Glutamatergic neuron (in vitro differentiated cells): ENCODE data around the gene LEFTY2. TPM values are rescaled to one million over a fixed set of nuclear protein-coding genes. Genes with fewer than 3 reads are reported as not detected.
"Not testable (repeated sequence)": the region's sequence is repeated elsewhere in the genome, so short reads cannot be mapped to it uniquely, and the experiment has no call there.

Source experiments
- DNase-seq: peaks from one replicate; pipeline ENCODE4 v3.0.0; 2022
- H3K27ac Mint-ChIP-seq: one replicate; pipeline ENCODE4 v1.8.0; 2020; ENCODE audit warnings: mild to moderate bottlenecking, mixed read lengths, inconsistent platforms; ENCODE audit not compliant: unreplicated experiment
- H3K27me3 Mint-ChIP-seq: one replicate; pipeline ENCODE4 v1.8.0; 2020; ENCODE audit warnings: mild to moderate bottlenecking, moderate library complexity, mixed read lengths, inconsistent platforms; ENCODE audit not compliant: unreplicated experiment
- H3K36me3 Mint-ChIP-seq: one replicate; pipeline ENCODE4 v1.8.0; 2020; ENCODE audit warnings: mild to moderate bottlenecking, mixed read lengths, inconsistent platforms; ENCODE audit not compliant: unreplicated experiment
- H3K4me1 Mint-ChIP-seq: one replicate; pipeline ENCODE4 v1.8.0; 2020; ENCODE audit warnings: mild to moderate bottlenecking, low read depth, mixed read lengths, inconsistent platforms; ENCODE audit not compliant: unreplicated experiment
- H3K4me3 Mint-ChIP-seq: one replicate; pipeline ENCODE4 v1.8.0; 2020; ENCODE audit warnings: mild to moderate bottlenecking, mixed read lengths, inconsistent platforms; ENCODE audit not compliant: unreplicated experiment
- H3K9me3 Mint-ChIP-seq: one replicate; pipeline ENCODE4 v1.8.0; 2020; ENCODE audit warnings: mild to moderate bottlenecking, moderate library complexity, mixed read lengths, inconsistent platforms; ENCODE audit not compliant: unreplicated experiment
- total RNA-seq: library from RNA; stranded (reverse); fragmentation: NEBNext Ultra II Directional; extraction: Animal tissue kit (Norgen Biotek cat#: 25700); gene quantifications from one replicate; pipeline ENCODE4 v1.2.1, GENCODE V29; 2021; ENCODE audit not compliant: unreplicated experiment
- TF ChIP-seq, protein P1 (sequence below): fragments of 200-600 bp; sonication (generic); IDR thresholded peaks from one replicate; pipeline ENCODE4 v1.5.0; 2021; ENCODE audit not compliant: partially characterized antibody, unreplicated experiment

The LEFTY2 gene
- total RNA-seq, 1 donor from 2014 or later = 5.0 TPM

DNA sequence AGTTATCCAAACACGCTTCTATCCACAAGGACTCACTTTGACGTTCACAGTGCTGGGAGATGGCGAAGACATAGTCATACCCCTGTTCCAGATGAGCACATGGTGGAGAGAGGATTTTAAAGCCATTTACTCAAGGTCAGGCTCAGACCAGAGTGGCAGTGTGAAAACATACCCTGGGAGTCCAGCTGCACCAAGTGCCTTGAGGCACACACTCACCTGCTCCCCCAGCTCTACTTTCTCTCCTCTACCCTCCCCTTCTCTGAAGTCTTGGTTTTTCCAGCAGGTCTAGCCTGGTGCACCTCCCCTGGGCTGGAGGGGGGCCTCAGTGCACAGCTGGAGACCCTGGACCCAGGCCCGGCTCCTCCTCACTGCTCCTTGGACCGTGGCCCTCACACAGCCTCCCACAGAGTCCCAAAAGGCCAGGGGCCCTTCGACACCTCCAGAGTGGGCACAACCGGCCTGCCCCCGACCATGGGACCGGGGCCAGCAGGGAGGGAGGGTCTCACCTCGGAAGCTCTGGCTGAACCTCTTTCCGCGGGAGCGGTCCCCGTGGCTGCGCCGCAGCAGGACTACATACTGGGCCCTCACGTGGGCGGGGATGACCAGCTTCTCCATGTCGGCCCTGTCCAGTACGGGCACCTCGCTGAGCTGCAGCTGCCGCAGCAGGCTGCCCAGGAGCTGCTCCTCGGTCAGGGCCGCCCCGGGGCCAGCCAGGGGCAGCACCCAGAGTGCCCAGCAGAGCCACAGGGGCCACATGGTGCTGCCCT, 452 bp downstream of the LEFTY2 start:
- TF ChIP-seq, protein P1, sequence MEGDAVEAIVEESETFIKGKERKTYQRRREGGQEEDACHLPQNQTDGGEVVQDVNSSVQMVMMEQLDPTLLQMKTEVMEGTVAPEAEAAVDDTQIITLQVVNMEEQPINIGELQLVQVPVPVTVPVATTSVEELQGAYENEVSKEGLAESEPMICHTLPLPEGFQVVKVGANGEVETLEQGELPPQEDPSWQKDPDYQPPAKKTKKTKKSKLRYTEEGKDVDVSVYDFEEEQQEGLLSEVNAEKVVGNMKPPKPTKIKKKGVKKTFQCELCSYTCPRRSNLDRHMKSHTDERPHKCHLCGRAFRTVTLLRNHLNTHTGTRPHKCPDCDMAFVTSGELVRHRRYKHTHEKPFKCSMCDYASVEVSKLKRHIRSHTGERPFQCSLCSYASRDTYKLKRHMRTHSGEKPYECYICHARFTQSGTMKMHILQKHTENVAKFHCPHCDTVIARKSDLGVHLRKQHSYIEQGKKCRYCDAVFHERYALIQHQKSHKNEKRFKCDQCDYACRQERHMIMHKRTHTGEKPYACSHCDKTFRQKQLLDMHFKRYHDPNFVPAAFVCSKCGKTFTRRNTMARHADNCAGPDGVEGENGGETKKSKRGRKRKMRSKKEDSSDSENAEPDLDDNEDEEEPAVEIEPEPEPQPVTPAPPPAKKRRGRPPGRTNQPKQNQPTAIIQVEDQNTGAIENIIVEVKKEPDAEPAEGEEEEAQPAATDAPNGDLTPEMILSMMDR = no peak
- H3K9me3 Mint-ChIP-seq = no peaks in the 10 kb centered on the region
- DNase-seq = no peak
- no peak overlapping the region for H3K4me3 Mint-ChIP-seq
- peaks cover 2% of the 10 kb centered on the region for H3K27me3 Mint-ChIP-seq
- H3K4me1 Mint-ChIP-seq = peaks cover 9% of the 10 kb centered on the region
- H3K27ac Mint-ChIP-seq = no peak overlapping the region
- H3K36me3 Mint-ChIP-seq = no peaks in the 10 kb centered on the region

DNA sequence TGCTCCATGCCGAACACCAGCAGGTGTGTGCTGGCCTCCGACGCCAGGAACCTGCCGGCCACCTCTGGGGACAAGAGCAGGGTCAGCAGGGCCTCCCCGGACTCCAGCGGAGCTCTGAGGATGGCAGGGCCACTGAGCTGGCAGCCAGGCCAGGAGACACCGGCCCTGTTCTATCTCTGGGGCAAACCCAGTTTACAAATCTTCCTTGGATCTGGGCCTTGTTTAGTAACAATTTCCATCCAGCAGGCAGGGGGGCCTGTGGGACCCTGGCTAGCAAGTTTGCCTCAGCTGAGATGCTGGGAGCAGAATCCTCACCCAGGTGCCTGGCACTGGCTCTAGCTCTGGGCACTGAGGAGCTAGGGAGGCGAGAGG, 1.1 kb downstream of the LEFTY2 start:
- H3K27me3 Mint-ChIP-seq, H3K9me3 Mint-ChIP-seq, H3K27ac Mint-ChIP-seq, H3K36me3 Mint-ChIP-seq, H3K4me1 Mint-ChIP-seq, H3K4me3 Mint-ChIP-seq, DNase-seq: not testable (repeated sequence)

DNA sequence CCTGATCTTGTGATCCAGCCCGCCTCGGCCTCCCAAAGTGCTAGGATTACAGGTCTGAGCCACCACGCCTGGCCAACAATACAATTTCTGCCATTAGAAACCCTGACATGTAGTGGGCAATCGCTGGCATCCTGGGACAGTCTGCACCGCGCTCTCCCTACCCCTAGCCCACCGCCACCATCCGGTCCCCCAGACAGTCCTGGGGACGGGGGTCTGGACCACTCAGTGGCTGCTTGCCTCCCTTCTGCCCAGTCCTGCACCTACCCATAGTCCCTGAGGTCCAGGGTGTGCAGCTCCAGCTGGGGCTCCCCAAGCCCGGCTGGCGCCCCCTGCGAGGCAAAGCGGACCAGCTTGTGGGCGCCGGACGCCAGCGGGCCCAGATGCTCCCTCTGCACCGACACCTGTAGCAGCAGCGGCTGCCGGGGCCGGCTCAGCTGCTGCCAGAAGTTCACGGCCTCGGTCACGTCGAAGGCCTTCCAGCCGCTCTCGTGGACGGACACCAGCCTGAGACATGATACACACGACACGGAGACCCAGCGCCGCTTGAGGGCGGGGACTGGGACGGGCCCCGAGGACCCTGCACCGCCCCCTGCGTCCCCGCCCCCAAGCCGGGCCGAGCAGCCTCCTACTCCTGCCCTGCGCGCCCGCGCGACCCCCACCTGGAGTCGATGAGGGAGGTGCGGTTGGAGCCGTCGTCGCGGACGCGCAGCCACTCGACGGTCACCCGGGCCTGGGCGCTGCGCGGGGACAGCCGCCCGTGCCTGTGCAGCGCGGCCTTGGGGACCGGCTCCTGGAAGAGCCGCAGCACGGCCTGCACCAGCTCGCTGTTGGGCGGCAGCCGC, 1.7 kb downstream of the LEFTY2 start:
- DNase-seq = peak; percentile 39
- not testable (repeated sequence) for H3K9me3 Mint-ChIP-seq, H3K36me3 Mint-ChIP-seq, H3K4me1 Mint-ChIP-seq, H3K27ac Mint-ChIP-seq, H3K27me3 Mint-ChIP-seq, H3K4me3 Mint-ChIP-seq

DNA sequence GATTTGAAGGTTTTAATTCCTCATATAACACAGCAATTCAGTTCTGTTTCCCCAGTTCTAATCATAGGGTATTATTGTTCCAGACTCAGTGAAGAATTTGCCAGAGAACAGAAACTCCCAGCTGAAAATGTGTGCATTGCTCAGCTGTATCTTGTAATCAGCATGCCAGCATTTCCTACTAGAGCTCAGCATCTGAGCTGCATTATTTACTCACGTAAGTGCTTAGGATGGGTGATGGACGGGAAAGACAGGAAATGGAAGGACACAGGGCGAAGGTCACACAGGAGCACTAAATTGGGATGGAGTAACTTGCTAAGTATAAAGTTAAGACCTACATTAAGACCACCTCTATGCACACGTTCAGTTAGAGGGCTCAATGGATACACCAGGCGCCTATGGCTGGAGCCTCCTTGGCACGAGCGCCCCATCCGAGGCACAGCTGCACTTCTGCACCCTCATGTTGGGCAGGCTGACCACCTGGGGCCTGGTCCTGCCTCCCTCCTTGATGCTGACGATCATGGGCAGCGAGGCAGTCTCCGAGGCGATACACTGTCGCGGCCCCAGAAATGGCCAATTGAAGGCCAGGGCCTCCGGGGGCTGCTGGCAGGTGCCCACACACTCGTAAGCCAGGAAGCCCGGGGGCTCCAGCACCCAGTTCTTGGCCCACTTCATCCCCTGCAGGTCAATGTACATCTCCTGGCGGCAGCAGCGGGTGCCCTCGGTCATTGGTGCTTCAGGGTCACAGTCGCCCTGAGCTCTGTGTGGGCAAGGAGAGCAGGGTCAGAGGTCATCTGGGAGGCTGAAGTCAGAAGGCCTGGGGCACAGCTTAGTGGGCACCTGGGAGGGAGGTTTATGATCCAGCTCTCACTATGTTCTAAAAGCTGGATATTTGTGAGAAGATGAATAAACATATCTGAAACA, 3.7 kb downstream of the LEFTY2 start:
- H3K36me3 Mint-ChIP-seq = no peaks in the 10 kb centered on the region
- no peak overlapping the region for H3K27ac Mint-ChIP-seq
- H3K9me3 Mint-ChIP-seq = no peaks in the 10 kb centered on the region
- peaks cover 6% of the 10 kb centered on the region for H3K4me1 Mint-ChIP-seq
- TF ChIP-seq, protein P1 = no peak
- H3K4me3 Mint-ChIP-seq = no peak overlapping the region
- no peak for DNase-seq
- no peaks in the 10 kb centered on the region for H3K27me3 Mint-ChIP-seq

DNA sequence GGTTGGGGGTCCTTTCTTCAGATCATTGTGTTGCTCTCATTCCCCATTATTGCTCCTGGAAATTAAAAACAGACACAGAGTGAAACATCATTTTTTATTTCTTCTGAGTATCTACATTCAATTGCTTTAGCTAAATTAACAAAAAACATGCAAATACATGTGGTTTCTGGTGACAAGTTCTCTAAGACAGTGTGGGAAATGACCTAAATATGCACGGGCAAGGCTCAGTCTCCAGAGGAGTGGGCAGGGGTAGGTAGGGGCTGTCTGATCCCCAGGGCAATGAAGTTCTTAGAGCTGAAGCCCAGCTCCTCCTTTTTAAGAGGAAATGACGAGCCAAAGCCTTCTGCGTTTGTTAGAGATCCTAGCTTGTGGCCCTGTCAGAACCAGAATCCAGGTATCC, 4.5 kb downstream of the LEFTY2 start:
- Mint-ChIP-seq H3K27ac (no peak overlapping the region), H3K27me3 (no peaks in the 10 kb centered on the region), H3K4me3 (no peak overlapping the region), H3K9me3 (no peaks in the 10 kb centered on the region), H3K36me3 (no peaks in the 10 kb centered on the region), H3K4me1 (peaks cover 4% of the 10 kb centered on the region)
- no peak for DNase-seq
- TF ChIP-seq, protein P1 = no peak

DNA sequence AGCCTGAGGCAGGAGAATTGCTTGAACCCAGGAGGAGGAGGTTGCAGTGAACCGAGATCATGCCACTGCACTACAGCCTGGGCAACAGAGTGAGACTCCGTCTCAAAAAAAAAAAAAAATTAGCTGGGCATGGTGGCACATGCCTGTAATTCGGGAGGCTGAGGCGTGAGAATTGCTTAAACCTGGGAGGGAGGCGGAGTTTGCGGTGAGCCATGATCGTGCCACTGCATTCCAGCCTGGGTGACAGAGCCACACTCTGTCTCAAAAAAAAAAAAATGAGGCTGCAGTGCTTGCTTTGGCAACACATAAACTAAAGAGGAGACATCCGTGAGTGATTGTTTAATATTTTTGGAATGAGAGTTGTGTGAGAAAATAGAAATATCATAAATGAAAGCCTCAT, 4.9 kb downstream of the LEFTY2 start:
- H3K4me3 Mint-ChIP-seq, DNase-seq, H3K27me3 Mint-ChIP-seq, H3K9me3 Mint-ChIP-seq, H3K27ac Mint-ChIP-seq, H3K4me1 Mint-ChIP-seq, H3K36me3 Mint-ChIP-seq: not testable (repeated sequence)
